ENCODE measurements around the gene ZRSR2. TPM values are rescaled to one million over a fixed set of nuclear protein-coding genes. Genes with fewer than 3 reads are reported as not detected.

ZRSR2 gene
- total and polyA plus RNA-seq, 2 of the 13 experiments (the other 11 are each of a cell fraction or from before 2014, with no cell fraction given) = 3.6 to 4.9 TPM

- TF ChIP-seq, protein P1, sequence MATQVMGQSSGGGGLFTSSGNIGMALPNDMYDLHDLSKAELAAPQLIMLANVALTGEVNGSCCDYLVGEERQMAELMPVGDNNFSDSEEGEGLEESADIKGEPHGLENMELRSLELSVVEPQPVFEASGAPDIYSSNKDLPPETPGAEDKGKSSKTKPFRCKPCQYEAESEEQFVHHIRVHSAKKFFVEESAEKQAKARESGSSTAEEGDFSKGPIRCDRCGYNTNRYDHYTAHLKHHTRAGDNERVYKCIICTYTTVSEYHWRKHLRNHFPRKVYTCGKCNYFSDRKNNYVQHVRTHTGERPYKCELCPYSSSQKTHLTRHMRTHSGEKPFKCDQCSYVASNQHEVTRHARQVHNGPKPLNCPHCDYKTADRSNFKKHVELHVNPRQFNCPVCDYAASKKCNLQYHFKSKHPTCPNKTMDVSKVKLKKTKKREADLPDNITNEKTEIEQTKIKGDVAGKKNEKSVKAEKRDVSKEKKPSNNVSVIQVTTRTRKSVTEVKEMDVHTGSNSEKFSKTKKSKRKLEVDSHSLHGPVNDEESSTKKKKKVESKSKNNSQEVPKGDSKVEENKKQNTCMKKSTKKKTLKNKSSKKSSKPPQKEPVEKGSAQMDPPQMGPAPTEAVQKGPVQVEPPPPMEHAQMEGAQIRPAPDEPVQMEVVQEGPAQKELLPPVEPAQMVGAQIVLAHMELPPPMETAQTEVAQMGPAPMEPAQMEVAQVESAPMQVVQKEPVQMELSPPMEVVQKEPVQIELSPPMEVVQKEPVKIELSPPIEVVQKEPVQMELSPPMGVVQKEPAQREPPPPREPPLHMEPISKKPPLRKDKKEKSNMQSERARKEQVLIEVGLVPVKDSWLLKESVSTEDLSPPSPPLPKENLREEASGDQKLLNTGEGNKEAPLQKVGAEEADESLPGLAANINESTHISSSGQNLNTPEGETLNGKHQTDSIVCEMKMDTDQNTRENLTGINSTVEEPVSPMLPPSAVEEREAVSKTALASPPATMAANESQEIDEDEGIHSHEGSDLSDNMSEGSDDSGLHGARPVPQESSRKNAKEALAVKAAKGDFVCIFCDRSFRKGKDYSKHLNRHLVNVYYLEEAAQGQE (IDR thresholded peaks at IDR 0.05; ENCODE audit: borderline replicate concordance in 1 of 2, low read depth in 1 of 2, low read length in 2 of 2) = no peak
- TF ChIP-seq, protein P2, sequence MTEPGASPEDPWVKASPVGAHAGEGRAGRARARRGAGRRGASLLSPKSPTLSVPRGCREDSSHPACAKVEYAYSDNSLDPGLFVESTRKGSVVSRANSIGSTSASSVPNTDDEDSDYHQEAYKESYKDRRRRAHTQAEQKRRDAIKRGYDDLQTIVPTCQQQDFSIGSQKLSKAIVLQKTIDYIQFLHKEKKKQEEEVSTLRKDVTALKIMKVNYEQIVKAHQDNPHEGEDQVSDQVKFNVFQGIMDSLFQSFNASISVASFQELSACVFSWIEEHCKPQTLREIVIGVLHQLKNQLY (CRISPR knock-in tag; IDR thresholded peaks at IDR 0.05) = no peak
- no peak for TF ChIP-seq LRRFIP1 (CRISPR knock-in tag; conservative IDR thresholded peaks at IDR 0.05)
Observed at GRCh38 chrX:15789979-15790768, at the start of gene ZRSR2 (continued).

Data from HepG2 (cell line).